ENCODE results near the gene UNC45A.

UNC45A gene

DNA sequence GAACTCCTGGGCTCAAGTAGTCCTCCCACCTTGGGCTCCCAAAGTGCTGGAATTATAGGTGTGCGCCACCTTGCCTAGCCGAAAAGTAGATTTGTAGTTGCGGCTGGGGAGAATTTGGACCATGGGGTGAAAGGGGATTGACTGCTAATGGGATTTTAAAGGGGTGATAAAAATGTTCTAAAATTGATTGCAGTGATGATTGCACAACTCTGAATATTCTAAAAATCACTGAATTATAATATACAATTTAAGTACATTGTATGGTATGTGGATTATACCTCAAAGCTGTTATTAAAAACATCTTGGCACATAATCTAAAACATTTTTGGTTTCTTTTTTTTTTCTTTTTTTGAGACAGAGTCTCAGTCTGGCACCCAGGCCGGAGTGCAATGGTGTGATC is 55.4 kb downstream of the UNC45A start:
- H3K4me1 ChIP-seq (ENCODE audit: low read depth, poor library complexity, severe bottlenecking): peaks cover 51% of the 10 kb centered on the region

DNA sequence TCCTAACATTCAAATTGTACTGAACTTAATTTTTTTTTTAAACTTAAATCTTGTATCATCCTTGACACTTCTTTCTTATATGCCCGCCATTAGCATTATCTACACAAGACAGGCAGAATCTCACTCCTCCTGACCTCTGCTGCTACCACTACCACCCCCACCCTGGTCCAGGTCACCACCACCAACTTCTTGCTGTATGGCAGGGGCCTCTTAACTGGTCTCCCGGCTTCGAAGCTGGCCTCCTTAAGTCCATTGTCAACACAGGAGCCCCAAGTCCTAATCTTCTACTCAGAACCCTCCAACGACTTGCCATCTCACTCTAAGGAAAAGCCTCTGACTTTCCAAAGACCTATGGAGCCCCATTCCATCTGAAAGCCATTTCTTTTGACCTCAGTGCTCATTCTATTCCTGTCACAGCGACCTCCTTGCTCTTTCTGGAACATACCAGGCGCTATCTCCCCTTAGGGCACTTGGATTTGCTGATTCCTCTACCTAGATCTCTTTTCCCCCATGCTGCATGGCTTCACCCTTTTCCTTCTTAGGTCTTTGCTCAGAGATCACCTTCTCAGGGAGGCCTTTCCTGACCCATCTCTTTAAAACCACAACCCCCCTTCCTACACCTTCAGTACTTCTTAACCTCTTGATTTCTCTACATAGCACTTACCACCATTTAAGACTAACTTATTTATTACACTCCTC is 56.7 kb downstream of the UNC45A start:
- no peak for TF ChIP-seq CTCF (conservative IDR thresholded peaks at IDR 0.05; ENCODE audit: low read depth, low read length)
- Histone ChIP-seq H3K79me2 (ENCODE audit: insufficient read depth, low read depth) (peaks cover 76% of the 10 kb centered on the region), H3K27ac (no peak overlapping the region), H3K9ac (no peak overlapping the region), H3K4me3 (IDR thresholded peaks at IDR 0.05; ENCODE audit: insufficient read depth, low read depth, low read length) (no peak overlapping the region), H3K27me3 (ENCODE audit: insufficient read depth, low read depth) (no peaks in the 10 kb centered on the region), H2AFZ (ENCODE audit: low read depth) (no peak overlapping the region), H3K4me2 (no peak overlapping the region), H3K4me1 (ENCODE audit: low read depth, poor library complexity, severe bottlenecking) (peaks cover 53% of the 10 kb centered on the region), H4K20me1 (ENCODE audit: insufficient read depth) (peaks cover 8% of the 10 kb centered on the region; the same call in 1 of the 2 replicates), H3K36me3 (ENCODE audit: insufficient read depth) (no peaks in the 10 kb centered on the region)

More for the DNA sequence above, 55.4 kb downstream of the UNC45A start:
- Histone ChIP-seq H3K9ac (no peak overlapping the region), H3K27me3 (ENCODE audit: insufficient read depth, low read depth) (no peaks in the 10 kb centered on the region), H2AFZ (ENCODE audit: low read depth) (no peak overlapping the region), H3K27ac (no peak overlapping the region), H3K79me2 (ENCODE audit: insufficient read depth, low read depth) (peaks cover 87% of the 10 kb centered on the region), H3K4me3 (IDR thresholded peaks at IDR 0.05; ENCODE audit: insufficient read depth, low read depth, low read length) (no peak overlapping the region), H4K20me1 (ENCODE audit: insufficient read depth) (peaks cover 13% of the 10 kb centered on the region; the same call in 1 of the 2 replicates), H3K36me3 (ENCODE audit: insufficient read depth) (no peaks in the 10 kb centered on the region), H3K4me2 (no peak overlapping the region)
- TF ChIP-seq CTCF (conservative IDR thresholded peaks at IDR 0.05; ENCODE audit: low read depth, low read length): no peak

DNA sequence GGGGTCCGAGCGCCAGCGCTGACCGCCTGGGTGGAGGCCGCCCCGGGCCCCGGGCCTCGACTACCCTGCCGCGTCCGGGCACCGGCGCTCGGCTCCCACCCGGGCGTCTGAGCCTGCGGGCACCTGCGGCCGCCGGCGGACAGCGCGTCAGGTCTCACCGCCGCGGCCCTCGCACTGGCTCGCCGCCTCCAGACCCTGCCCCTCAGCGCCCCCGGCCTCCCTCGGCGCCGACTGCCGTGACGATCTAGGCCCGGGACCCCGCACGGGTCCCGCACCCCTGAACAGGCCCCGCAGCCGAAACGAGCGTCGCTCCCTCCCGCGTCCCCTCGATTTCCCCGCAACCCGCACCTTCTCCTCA is 59.0 kb downstream of the UNC45A start:
- Histone ChIP-seq H3K9ac (peak overlapping the region; percentile 97), H3K4me1 (ENCODE audit: low read depth, poor library complexity, severe bottlenecking) (peaks cover 30% of the 10 kb centered on the region), H3K27ac (peak overlapping the region; percentile 85), H3K27me3 (ENCODE audit: insufficient read depth, low read depth) (no peaks in the 10 kb centered on the region), H2AFZ (ENCODE audit: low read depth) (peak overlapping the region; percentile 88), H4K20me1 (ENCODE audit: insufficient read depth) (no peaks in the 10 kb centered on the region), H3K4me3 (IDR thresholded peaks at IDR 0.05; ENCODE audit: insufficient read depth, low read depth, low read length) (no peak overlapping the region), H3K4me2 (peak overlapping the region; percentile 65; the same call in 1 of the 2 replicates), H3K36me3 (ENCODE audit: insufficient read depth) (no peaks in the 10 kb centered on the region), H3K79me2 (ENCODE audit: insufficient read depth, low read depth) (peaks cover 52% of the 10 kb centered on the region)
- no peak for TF ChIP-seq CTCF (conservative IDR thresholded peaks at IDR 0.05; ENCODE audit: low read depth, low read length)

DNA sequence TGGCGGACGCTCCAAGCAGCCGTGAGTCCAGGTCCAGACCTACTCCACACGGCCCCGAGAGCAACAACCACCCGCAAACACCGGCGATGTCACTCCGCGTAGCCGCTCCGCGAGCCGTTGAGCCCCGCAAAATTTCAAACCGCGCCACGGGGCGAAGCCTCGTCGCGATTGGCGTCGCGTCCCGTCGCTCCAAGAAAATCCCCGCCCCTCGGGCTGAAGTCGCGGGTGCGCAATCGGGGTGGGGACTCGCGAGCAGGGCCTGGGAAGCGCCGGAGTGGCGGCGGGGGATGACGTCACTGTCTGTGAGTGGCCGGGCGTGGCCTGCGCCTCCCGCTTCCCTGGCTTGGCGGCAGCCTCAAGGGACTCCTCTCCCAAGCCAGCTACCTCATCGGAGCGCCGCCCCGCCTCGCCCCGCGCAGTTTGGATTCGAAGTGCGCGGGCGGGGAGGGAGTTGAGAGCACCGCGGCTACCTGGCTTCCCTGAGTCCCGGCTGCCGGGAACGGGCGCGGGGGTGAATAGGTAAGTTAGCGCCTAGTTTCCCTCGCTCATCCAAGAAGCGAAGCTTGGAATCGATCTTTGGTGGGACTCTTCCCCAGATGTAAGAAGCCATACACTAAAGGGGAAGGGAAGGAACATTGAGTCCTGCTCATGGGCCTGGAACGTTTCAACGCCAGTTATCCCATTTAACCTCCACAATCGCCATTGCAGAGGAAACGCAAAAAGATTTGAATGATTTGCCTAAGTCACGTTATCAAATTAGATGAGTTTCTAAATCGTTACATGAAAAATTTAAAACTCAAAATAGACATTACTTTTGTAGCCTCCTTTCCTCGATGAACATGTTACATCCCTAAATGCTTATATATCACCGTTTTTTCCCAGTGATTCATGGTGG is 59.6 kb downstream of the UNC45A start, which contains the start of gene PRC1:
TSS of gene PRC1 (minus strand) at position 119 of the 895 bp plus-strand sequence. CDS start at position 1, 118 bp downstream.
- Histone ChIP-seq H3K4me2 (peak within 1 kb of the TSS; percentile 65), H2AFZ (ENCODE audit: low read depth) (peak within 1 kb of the TSS; percentile 88), H3K36me3 (ENCODE audit: insufficient read depth) (no peaks in the 10 kb centered on the region), H3K4me3 (IDR thresholded peaks at IDR 0.05; ENCODE audit: insufficient read depth, low read depth, low read length) (peak within 1 kb of the TSS; percentile 68), H4K20me1 (ENCODE audit: insufficient read depth) (no peaks in the 10 kb centered on the region), H3K79me2 (ENCODE audit: insufficient read depth, low read depth) (peaks cover 46% of the 10 kb centered on the region), H3K27me3 (ENCODE audit: insufficient read depth, low read depth) (no peaks in the 10 kb centered on the region), H3K4me1 (ENCODE audit: low read depth, poor library complexity, severe bottlenecking) (peaks cover 24% of the 10 kb centered on the region), H3K27ac (peak within 1 kb of the TSS; percentile 85), H3K9ac (peak within 1 kb of the TSS; percentile 97)
- no peak for TF ChIP-seq CTCF (conservative IDR thresholded peaks at IDR 0.05; ENCODE audit: low read depth, low read length)
